Fibroblast of mammary gland (primary cell): ENCODE results near the gene MAP2.

Experiments used
- DNase-seq: peaks from one replicate; pipeline ENCODE4 v3.0.0-alpha.2; 2010; ENCODE audit warnings: low read depth
- H3K4me3 ChIP-seq: 2 replicates; pipeline ENCODE4 v1.5.1; 2011; ENCODE audit warnings: low read depth, mild to moderate bottlenecking, low read length, moderate library complexity; ENCODE audit not compliant: control insufficient read depth
- TF ChIP-seq, protein P1 (sequence below): conservative IDR thresholded peaks from 2 replicates; pipeline ENCODE4 v1.5.1; 2011; ENCODE audit warnings: low read depth, low read length, inconsistent platforms; ENCODE audit not compliant: control insufficient read depth, insufficient read depth

The MAP2 gene

GRCh38 chr2:209416913-209417312 is 6.9 kb upstream of the MAP2 start:
- no peak for DNase-seq
- TF ChIP-seq, protein P1, sequence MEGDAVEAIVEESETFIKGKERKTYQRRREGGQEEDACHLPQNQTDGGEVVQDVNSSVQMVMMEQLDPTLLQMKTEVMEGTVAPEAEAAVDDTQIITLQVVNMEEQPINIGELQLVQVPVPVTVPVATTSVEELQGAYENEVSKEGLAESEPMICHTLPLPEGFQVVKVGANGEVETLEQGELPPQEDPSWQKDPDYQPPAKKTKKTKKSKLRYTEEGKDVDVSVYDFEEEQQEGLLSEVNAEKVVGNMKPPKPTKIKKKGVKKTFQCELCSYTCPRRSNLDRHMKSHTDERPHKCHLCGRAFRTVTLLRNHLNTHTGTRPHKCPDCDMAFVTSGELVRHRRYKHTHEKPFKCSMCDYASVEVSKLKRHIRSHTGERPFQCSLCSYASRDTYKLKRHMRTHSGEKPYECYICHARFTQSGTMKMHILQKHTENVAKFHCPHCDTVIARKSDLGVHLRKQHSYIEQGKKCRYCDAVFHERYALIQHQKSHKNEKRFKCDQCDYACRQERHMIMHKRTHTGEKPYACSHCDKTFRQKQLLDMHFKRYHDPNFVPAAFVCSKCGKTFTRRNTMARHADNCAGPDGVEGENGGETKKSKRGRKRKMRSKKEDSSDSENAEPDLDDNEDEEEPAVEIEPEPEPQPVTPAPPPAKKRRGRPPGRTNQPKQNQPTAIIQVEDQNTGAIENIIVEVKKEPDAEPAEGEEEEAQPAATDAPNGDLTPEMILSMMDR, result no peak
- H3K4me3 ChIP-seq, result no peak overlapping the region

GRCh38 chr2:209422191-209422754 is 1.6 kb upstream of the MAP2 start:
- TF ChIP-seq, protein P1, result no peak
- H3K4me3 ChIP-seq, result no peak overlapping the region
- DNase-seq, result no peak

DNA sequence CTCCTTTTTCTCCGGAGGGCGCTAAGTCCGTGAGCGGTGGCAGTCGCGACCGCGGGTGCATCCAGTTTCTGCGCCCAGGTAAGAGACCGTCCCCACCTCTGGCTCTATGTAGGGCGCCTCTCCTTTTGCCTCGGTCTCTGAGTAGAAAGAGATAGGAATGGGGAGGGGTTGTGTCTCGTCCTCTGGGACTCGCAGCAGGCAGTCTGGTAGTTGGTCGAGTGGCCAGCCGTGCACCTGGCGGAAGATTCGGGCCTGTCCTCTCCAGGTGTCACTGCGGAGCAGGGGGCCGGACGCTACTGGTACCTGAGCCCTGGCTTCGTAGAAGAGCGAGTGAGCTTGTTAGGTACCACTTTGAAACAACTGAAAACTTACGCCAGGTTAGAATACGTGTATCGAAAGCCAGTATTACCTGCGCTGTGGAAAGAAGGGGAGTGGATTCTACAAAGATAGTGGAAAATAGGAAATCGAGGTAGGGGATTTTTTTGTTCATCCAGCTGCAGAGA is 403 bp downstream of the MAP2 start:
- H3K4me3 ChIP-seq, result peak overlapping the region; percentile 79
- TF ChIP-seq, protein P1, result no peak
- no peak for DNase-seq

DNA sequence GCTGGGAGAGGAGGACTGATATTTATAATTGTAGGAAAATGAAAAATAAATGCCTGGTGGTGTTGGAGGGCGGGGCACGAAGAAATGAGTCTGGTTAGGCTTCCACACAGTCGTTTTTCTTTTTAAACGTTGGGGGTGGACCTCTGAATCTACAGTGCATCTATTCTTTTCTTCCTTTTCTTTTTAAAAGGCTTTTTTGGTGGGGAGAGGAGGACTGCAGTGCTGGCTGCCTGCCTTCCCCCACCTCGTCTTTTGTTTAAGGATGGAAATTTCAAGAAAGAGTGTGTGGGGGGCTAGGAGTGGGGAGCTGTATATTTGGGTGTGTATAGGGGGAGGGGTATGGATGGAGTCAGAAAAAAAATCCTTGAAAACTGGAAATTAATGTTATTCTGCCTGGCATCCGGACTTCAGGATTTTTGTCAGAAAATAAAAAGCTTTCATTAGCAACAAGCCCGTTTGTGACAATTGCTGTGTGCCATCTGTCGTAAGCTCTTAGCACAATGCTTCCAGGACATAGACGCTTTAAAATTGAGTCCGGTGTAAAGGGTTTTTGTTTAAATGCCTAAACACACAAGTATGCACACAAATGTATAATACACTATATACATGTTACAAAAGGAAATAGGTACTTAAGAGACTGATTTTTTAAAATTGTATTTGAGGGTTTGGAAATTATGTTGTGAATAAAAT is 1.1 kb downstream of the MAP2 start:
- TF ChIP-seq, protein P1, result no peak
- no peak for DNase-seq
- H3K4me3 ChIP-seq, result peak overlapping the region; percentile 79

DNA sequence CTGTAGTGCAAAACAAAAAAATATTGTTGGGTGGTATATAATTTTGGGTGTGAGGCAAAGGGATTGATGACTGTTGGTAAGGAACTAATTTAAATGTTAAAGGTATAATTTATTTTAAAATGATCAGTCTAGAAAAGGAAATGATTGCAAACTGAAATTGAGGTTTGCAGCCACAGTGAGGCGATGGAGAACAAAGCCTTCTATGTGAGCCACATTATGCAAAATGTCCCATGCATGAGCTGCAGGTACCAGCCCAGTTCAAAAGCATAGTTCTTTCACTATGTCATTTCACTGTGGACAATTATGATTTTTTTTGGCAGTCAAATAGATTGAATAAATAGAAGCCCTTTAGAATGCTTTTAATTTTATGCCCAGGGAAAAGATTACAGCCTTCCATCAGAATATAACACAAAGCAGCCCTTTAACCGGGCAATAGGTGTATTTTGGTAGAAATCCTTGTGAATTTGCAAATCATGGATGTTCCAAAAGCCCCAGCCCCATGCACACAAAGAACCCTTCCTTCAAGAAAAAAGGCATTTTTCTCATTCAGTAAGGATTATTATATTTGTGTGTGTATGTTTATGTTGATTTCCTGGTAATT is 1.7 kb downstream of the MAP2 start:
- H3K4me3 ChIP-seq, result no peak overlapping the region
- TF ChIP-seq, protein P1, result peak; percentile 80
- peak; percentile 63 for DNase-seq

DNA sequence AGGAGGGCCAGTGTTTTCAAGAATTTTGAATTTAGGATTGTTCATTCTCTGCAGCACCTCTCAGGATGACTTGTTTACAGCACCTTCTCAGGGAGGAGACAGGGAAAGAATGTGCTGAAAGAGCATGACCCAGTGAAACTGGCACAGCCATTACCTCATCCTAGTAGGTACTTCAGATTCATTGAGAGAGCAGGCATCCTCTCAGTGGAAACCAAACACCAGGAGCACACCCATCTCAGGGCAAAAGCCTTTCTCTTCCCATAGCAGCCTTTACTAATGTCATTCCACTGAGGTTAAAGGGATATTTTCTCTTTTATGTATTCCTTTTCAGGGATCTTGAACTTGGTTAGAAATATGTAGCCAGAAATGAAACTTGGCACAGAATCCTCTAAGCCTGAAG is 2.6 kb downstream of the MAP2 start:
- DNase-seq, result no peak
- H3K4me3 ChIP-seq, result no peak overlapping the region
- TF ChIP-seq, protein P1, result no peak

- DNase-seq, result peak; percentile 27
- no peak overlapping the region for H3K4me3 ChIP-seq
- TF ChIP-seq, protein P1, result no peak
Measured at GRCh38 chr2:209431701-209432100, 7.9 kb downstream of the MAP2 start.
